Urothelium cell line (cell line): ENCODE measurements around the gene PHETA1.
"Not testable (repeated sequence)": the region's sequence is repeated elsewhere in the genome, so short reads cannot be mapped to it uniquely, and the experiment has no call there.

ENCODE experiments used
- DNase-seq: peaks from one replicate; pipeline ENCODE4 v3.0.0; 2011; ENCODE audit warnings: low spot score, mixed read lengths
- FAIRE-seq: peaks from 2 replicates; lab custom pipeline; 2011; peaks lifted over from hg19 to GRCh38; lab: Jason Lieb, UNC

PHETA1 gene

GRCh38 chr12:111352296-111352993 lies 16.4 kb downstream of the PHETA1 start:
- no peak for FAIRE-seq
- DNase-seq: no peak

GRCh38 chr12:111351026-111351425 lies 17.9 kb downstream of the PHETA1 start:
- DNase-seq (no peak), FAIRE-seq (no peak)

GRCh38 chr12:111349748-111350520 lies 19.0 kb downstream of the PHETA1 start:
- FAIRE-seq (no peak), DNase-seq (no peak)

- no peak for FAIRE-seq
- no peak for DNase-seq
Observed at GRCh38 chr12:111349101-111349747, 19.7 kb downstream of the PHETA1 start.

GRCh38 chr12:111347891-111348644 lies 20.8 kb downstream of the PHETA1 start:
- FAIRE-seq (no peak), DNase-seq (no peak)

- FAIRE-seq (no peak), DNase-seq (no peak)
Observed at GRCh38 chr12:111344254-111344875, 24.5 kb downstream of the PHETA1 start.

- DNase-seq (no peak), FAIRE-seq (no peak)
Observed at GRCh38 chr12:111343181-111343580, 25.7 kb downstream of the PHETA1 start.

GRCh38 chr12:111342376-111342775 lies 26.5 kb downstream of the PHETA1 start:
- DNase-seq (no peak), FAIRE-seq (no peak)

- DNase-seq: no peak
- no peak for FAIRE-seq
Observed at GRCh38 chr12:111341426-111342065, 27.3 kb downstream of the PHETA1 start.

- FAIRE-seq, DNase-seq: not testable (repeated sequence)
Observed at GRCh38 chr12:111340680-111341079, 28.2 kb downstream of the PHETA1 start.

GRCh38 chr12:111340231-111340630 lies 28.7 kb downstream of the PHETA1 start:
- FAIRE-seq: no peak
- no peak for DNase-seq

- DNase-seq (no peak), FAIRE-seq (no peak)
Observed at GRCh38 chr12:111339321-111339938, 29.5 kb downstream of the PHETA1 start.

- DNase-seq (no peak), FAIRE-seq (no peak)
Observed at GRCh38 chr12:111338096-111338495, 30.8 kb downstream of the PHETA1 start.

GRCh38 chr12:111337371-111337770 lies 31.5 kb downstream of the PHETA1 start:
- FAIRE-seq (no peak), DNase-seq (no peak)

- not testable (repeated sequence) for FAIRE-seq, DNase-seq
Observed at GRCh38 chr12:111336411-111336810, 32.5 kb downstream of the PHETA1 start.

- no peak for FAIRE-seq
- DNase-seq: no peak
Observed at GRCh38 chr12:111335811-111336210, 33.1 kb downstream of the PHETA1 start.

GRCh38 chr12:111335301-111335700 lies 33.6 kb downstream of the PHETA1 start:
- DNase-seq, FAIRE-seq: not testable (repeated sequence)

GRCh38 chr12:111334393-111334915 lies 34.4 kb downstream of the PHETA1 start:
- no peak for DNase-seq
- no peak for FAIRE-seq
